ENCODE measurements around the gene XRRA1. TPM values are rescaled to one million over a fixed set of nuclear protein-coding genes. Genes with fewer than 3 reads are reported as not detected.

XRRA1 gene
- total and polyA plus RNA-seq, 12 donors, result 1.8 to 22.8 (median 9.6) TPM

DNA sequence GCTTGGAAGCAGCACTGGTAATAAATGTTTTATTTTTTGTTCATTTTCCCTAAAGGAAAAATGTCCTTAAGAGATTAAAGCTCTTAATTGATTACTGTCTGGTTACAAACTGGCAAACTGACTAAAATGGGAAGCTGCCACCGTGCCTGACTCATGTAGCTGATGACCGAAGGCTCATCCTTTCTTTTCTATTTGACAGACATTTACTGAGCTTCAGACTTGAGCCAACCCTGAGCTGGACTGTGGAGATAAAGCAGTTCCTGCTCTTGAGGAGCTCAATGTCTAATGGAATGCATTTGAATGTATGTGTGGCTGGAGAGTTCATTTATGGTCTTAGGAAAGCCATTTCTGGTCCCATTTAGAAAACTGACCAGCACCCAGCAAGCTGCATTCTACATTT, 108.9 kb downstream of the XRRA1 start:
- TF ChIP-seq, protein P1, sequence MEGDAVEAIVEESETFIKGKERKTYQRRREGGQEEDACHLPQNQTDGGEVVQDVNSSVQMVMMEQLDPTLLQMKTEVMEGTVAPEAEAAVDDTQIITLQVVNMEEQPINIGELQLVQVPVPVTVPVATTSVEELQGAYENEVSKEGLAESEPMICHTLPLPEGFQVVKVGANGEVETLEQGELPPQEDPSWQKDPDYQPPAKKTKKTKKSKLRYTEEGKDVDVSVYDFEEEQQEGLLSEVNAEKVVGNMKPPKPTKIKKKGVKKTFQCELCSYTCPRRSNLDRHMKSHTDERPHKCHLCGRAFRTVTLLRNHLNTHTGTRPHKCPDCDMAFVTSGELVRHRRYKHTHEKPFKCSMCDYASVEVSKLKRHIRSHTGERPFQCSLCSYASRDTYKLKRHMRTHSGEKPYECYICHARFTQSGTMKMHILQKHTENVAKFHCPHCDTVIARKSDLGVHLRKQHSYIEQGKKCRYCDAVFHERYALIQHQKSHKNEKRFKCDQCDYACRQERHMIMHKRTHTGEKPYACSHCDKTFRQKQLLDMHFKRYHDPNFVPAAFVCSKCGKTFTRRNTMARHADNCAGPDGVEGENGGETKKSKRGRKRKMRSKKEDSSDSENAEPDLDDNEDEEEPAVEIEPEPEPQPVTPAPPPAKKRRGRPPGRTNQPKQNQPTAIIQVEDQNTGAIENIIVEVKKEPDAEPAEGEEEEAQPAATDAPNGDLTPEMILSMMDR (IDR thresholded peaks at IDR 0.05), result no peak
- no peaks in the 10 kb centered on the region for H3K9me3 ChIP-seq
- WGBS, 2 donors, result 66 to 75% methylated on average over 2 of the region's 2 CpGs
- H3K27me3 ChIP-seq, result no peaks in the 10 kb centered on the region
- intact Hi-C loops (cut with DNase I), result no loop called here
- peaks cover 0 to 16% (median 0%) of the 10 kb centered on the region in 9 donors for H3K4me1 ChIP-seq
- ATAC-seq, result no peak
- no peak overlapping the region for H3K4me3 ChIP-seq
- no peak overlapping the region for H3K27ac ChIP-seq
- DNase-seq, result no peak
- peaks cover 0 to 95% (median 30%) of the 10 kb centered on the region in 9 donors for H3K36me3 ChIP-seq

DNA sequence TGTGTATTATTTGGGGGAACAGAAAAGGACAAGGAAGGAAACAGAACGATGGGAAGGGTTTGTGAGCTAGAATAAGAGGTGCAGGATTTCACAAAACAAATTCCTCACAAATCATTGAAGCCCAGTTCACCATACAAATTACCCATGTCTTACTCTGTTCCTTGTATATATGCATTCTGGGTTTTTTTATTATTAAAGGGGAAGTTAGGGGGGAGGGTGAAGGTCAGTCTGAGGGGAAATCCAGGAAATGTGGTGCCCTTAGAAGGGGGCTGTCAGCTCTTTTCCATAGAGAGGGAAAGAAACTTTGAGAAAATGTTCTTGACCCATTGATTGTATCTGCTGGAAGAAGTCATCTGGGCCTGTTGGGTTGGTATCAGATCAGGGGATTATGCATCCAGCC, 109.4 kb downstream of the XRRA1 start:
- no peak overlapping the region for H3K4me3 ChIP-seq
- H3K9me3 ChIP-seq, result no peaks in the 10 kb centered on the region
- intact Hi-C loops (cut with DNase I), result no loop called here
- TF ChIP-seq, protein P1 (IDR thresholded peaks at IDR 0.05), result no peak
- H3K4me1 ChIP-seq, result peaks cover 0 to 16% (median 0%) of the 10 kb centered on the region in 9 donors
- H3K27me3 ChIP-seq, result no peaks in the 10 kb centered on the region
- H3K27ac ChIP-seq, result no peak overlapping the region
- ATAC-seq (no peak), DNase-seq (no peak)
- WGBS, 2 donors, result 82 to 86% methylated on average over 1 of the region's 1 CpG
- H3K36me3 ChIP-seq, result peaks cover 0 to 95% (median 33%) of the 10 kb centered on the region in 9 donors

DNA sequence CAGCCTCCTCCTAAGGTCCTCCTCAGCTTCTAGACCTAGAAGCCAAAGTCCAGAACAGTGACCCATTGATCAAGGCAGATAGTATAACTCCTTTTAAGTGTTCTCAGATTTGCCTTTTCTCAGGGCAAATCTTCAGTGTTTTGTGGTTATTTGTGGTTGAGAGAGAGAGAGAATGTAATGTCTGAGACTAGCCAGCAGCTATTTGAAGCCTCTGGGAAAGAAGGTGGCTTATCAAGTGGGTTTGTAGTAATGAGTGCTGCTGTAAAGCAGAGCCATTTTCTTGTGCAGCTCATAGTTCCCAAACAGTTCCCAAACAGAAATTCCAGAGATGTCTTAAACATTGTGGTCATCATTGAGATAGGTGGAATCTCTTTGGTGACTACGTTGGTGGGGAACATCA, 110.7 kb downstream of the XRRA1 start:
- ATAC-seq (no peak), DNase-seq (no peak)
- no peaks in the 10 kb centered on the region for H3K9me3 ChIP-seq
- WGBS, 2 donors, result 91 to 94% methylated on average over 1 of the region's 1 CpG
- no peak overlapping the region for H3K4me3 ChIP-seq
- H3K27ac ChIP-seq, result no peak overlapping the region
- H3K27me3 ChIP-seq, result no peaks in the 10 kb centered on the region
- H3K4me1 ChIP-seq, result peaks cover 0 to 16% (median 0%) of the 10 kb centered on the region in 9 donors
- TF ChIP-seq, protein P1 (IDR thresholded peaks at IDR 0.05), result no peak
- intact Hi-C loops (cut with DNase I), result no loop called here
- peaks cover 0 to 92% (median 28%) of the 10 kb centered on the region in 9 donors for H3K36me3 ChIP-seq

DNA sequence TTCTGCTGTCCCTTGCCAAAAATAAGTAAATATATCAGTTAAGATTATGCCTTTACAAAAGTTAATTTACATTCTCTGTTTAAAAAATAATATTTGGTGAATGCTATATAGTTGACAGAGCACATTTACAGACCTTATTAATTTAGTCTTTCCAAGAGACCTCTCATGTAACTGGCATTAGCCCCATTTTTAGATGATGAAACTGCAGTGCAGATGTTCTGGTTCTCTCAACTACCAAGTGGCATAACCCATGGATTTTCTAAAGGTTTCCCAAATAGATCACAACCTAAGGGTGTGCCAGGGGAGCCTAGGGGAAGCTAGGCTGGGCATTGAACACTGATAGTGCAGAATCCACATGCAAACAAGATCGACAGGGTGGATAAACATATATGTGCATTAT, 111.7 kb downstream of the XRRA1 start:
- H3K27ac ChIP-seq, result no peak overlapping the region
- ATAC-seq (no peak), DNase-seq (no peak)
- WGBS, 2 donors, result 95% methylated on average over 1 of the region's 1 CpG
- TF ChIP-seq, protein P1 (IDR thresholded peaks at IDR 0.05), result no peak
- peaks cover 0 to 89% (median 24%) of the 10 kb centered on the region in 9 donors for H3K36me3 ChIP-seq
- intact Hi-C loops (cut with DNase I), result no loop called here
- H3K4me3 ChIP-seq, result no peak overlapping the region
- H3K27me3 ChIP-seq, result no peaks in the 10 kb centered on the region
- H3K9me3 ChIP-seq, result no peaks in the 10 kb centered on the region
- H3K4me1 ChIP-seq, result peaks cover 0 to 16% (median 0%) of the 10 kb centered on the region in 9 donors
